WI38 (cell line): ENCODE results near the gene ARHGDIA.

ENCODE experiments used
- H3K4me3 ChIP-seq: 2 replicates; pipeline ENCODE4 v1.5.1; 2011; ENCODE audit warnings: low read depth, mild to moderate bottlenecking, control low read depth, low read length
- CTCF ChIP-seq: IDR thresholded peaks from 2 replicates; pipeline ENCODE4 v1.5.1; 2012; ENCODE audit warnings: low read depth, mild to moderate bottlenecking, control low read depth, low read length

ARHGDIA gene

GRCh38 chr17:81869221-81870130 lies 1.7 kb downstream of the ARHGDIA start:
- TF ChIP-seq CTCF, result peak; percentile 96
- H3K4me3 ChIP-seq, result peak overlapping the region; percentile 73

GRCh38 chr17:81868674-81869220 lies 2.4 kb downstream of the ARHGDIA start:
- no peak for TF ChIP-seq CTCF
- peak overlapping the region; percentile 73 for H3K4me3 ChIP-seq

- no peak overlapping the region for H3K4me3 ChIP-seq
- no peak for TF ChIP-seq CTCF
These were observed 3.0 kb downstream of the ARHGDIA start for GRCh38 chr17:81867991-81868673.

GRCh38 chr17:81867170-81867990 lies 3.8 kb downstream of the ARHGDIA start:
- TF ChIP-seq CTCF, result no peak

GRCh38 chr17:81866440-81867169 lies 4.5 kb downstream of the ARHGDIA start:
- TF ChIP-seq CTCF, result no peak
- no peak overlapping the region for H3K4me3 ChIP-seq

More at GRCh38 chr17:81867170-81867990, 3.8 kb downstream of the ARHGDIA start:
- no peak overlapping the region for H3K4me3 ChIP-seq

GRCh38 chr17:81865733-81866439 lies 5.3 kb downstream of the ARHGDIA start:
- no peak overlapping the region for H3K4me3 ChIP-seq
- no peak for TF ChIP-seq CTCF
